ENCODE measurements around the gene MACO1.
"Not testable (repeated sequence)": the region's sequence is repeated elsewhere in the genome, so short reads cannot be mapped to it uniquely, and the experiment has no call there.

Gene MACO1

GRCh38 chr1:25503551-25504426 is 73.1 kb downstream of the MACO1 start:
- Mint-ChIP-seq H3K36me3 (peaks cover 12% of the 10 kb centered on the region), H3K27ac (no peak overlapping the region), H3K9me3 (no peaks in the 10 kb centered on the region), H3K27me3 (peaks cover 6% of the 10 kb centered on the region), H3K4me1 (peaks cover 4% of the 10 kb centered on the region), H3K4me3 (no peak overlapping the region)
- peak; percentile 91 for ATAC-seq (ENCODE audit: low read depth)
- DNase-seq (ENCODE audit: low spot score in 2 of 2) = peak; percentile 44 to 50

- DNase-seq (ENCODE audit: low spot score in 2 of 2) = no peak
- Mint-ChIP-seq H3K27me3 (peaks cover 6% of the 10 kb centered on the region), H3K36me3 (peaks cover 12% of the 10 kb centered on the region), H3K4me3 (no peak overlapping the region), H3K9me3 (no peaks in the 10 kb centered on the region), H3K27ac (no peak overlapping the region), H3K4me1 (peaks cover 4% of the 10 kb centered on the region)
- ATAC-seq (ENCODE audit: low read depth) = peak; percentile 42
These were observed 74.3 kb downstream of the MACO1 start for GRCh38 chr1:25504706-25505595.

GRCh38 chr1:25505656-25506385 is 75.1 kb downstream of the MACO1 start:
- DNase-seq (ENCODE audit: low spot score in 2 of 2) = no peak
- Mint-ChIP-seq H3K4me3 (no peak overlapping the region), H3K27ac (no peak overlapping the region)

GRCh38 chr1:25506566-25507463 is 76.1 kb downstream of the MACO1 start:
- not testable (repeated sequence) for H3K36me3 Mint-ChIP-seq; H3K9me3 Mint-ChIP-seq; H3K27me3 Mint-ChIP-seq; DNase-seq (ENCODE audit: low spot score in 2 of 2); ATAC-seq (ENCODE audit: low read depth); H3K4me3 Mint-ChIP-seq; H3K27ac Mint-ChIP-seq; H3K4me1 Mint-ChIP-seq

More at GRCh38 chr1:25505656-25506385, 75.1 kb downstream of the MACO1 start:
- Mint-ChIP-seq H3K9me3 (no peaks in the 10 kb centered on the region), H3K36me3 (peaks cover 4% of the 10 kb centered on the region), H3K4me1 (peaks cover 4% of the 10 kb centered on the region), H3K27me3 (peaks cover 6% of the 10 kb centered on the region)
- peak; percentile 26 for ATAC-seq (ENCODE audit: low read depth)

- Mint-ChIP-seq H3K4me1 (no peaks in the 10 kb centered on the region), H3K4me3 (no peak overlapping the region), H3K36me3 (no peaks in the 10 kb centered on the region), H3K9me3 (no peaks in the 10 kb centered on the region), H3K27me3 (no peaks in the 10 kb centered on the region), H3K27ac (no peak overlapping the region)
- DNase-seq (ENCODE audit: low spot score in 2 of 2) = no peak
- no peak for ATAC-seq (ENCODE audit: low read depth)
These were observed 83.0 kb downstream of the MACO1 start for GRCh38 chr1:25513666-25514065.

- H3K27ac Mint-ChIP-seq = no peak overlapping the region
- H3K27me3 Mint-ChIP-seq = peaks cover 2% of the 10 kb centered on the region
- DNase-seq (ENCODE audit: low spot score in 2 of 2) (no peak), ATAC-seq (ENCODE audit: low read depth) (no peak)
- H3K4me1 Mint-ChIP-seq = no peaks in the 10 kb centered on the region
- no peak overlapping the region for H3K4me3 Mint-ChIP-seq
- H3K36me3 Mint-ChIP-seq = no peaks in the 10 kb centered on the region
- H3K9me3 Mint-ChIP-seq = no peaks in the 10 kb centered on the region
These were observed 84.3 kb downstream of the MACO1 start for GRCh38 chr1:25515033-25515432.

GRCh38 chr1:25516686-25517085 is 86.0 kb downstream of the MACO1 start:
- Mint-ChIP-seq H3K36me3 (no peaks in the 10 kb centered on the region), H3K4me3 (no peak overlapping the region), H3K4me1 (peaks cover 2% of the 10 kb centered on the region), H3K27me3 (peaks cover 2% of the 10 kb centered on the region), H3K9me3 (no peaks in the 10 kb centered on the region), H3K27ac (no peak overlapping the region)
- no peak for ATAC-seq (ENCODE audit: low read depth)
- DNase-seq (ENCODE audit: low spot score in 2 of 2) = no peak

GRCh38 chr1:25517476-25518394 is 87.0 kb downstream of the MACO1 start:
- Mint-ChIP-seq H3K4me1 (peaks cover 6% of the 10 kb centered on the region), H3K36me3 (no peaks in the 10 kb centered on the region), H3K4me3 (no peak overlapping the region), H3K9me3 (no peaks in the 10 kb centered on the region), H3K27ac (no peak overlapping the region), H3K27me3 (peaks cover 2% of the 10 kb centered on the region)
- ATAC-seq (ENCODE audit: low read depth) (no peak), DNase-seq (ENCODE audit: low spot score in 2 of 2) (no peak)

GRCh38 chr1:25519624-25520023 is 88.9 kb downstream of the MACO1 start:
- H3K27me3 Mint-ChIP-seq = peaks cover 2% of the 10 kb centered on the region
- no peak overlapping the region for H3K4me3 Mint-ChIP-seq
- no peaks in the 10 kb centered on the region for H3K36me3 Mint-ChIP-seq
- DNase-seq (ENCODE audit: low spot score in 2 of 2) = no peak
- no peaks in the 10 kb centered on the region for H3K9me3 Mint-ChIP-seq
- ATAC-seq (ENCODE audit: low read depth) = no peak
- peaks cover 6% of the 10 kb centered on the region for H3K4me1 Mint-ChIP-seq
- no peak overlapping the region for H3K27ac Mint-ChIP-seq

- peak; percentile 53 for ATAC-seq (ENCODE audit: low read depth)
These were observed 89.9 kb downstream of the MACO1 start for GRCh38 chr1:25520446-25521061.

GRCh38 chr1:25522031-25522655 is 91.4 kb downstream of the MACO1 start:
- peak; percentile 50 for ATAC-seq (ENCODE audit: low read depth)
- DNase-seq (ENCODE audit: low spot score in 2 of 2) = no peak
- H3K4me1 Mint-ChIP-seq = peaks cover 6% of the 10 kb centered on the region
- H3K36me3 Mint-ChIP-seq = no peaks in the 10 kb centered on the region
- H3K27me3 Mint-ChIP-seq = peaks cover 6% of the 10 kb centered on the region
- H3K4me3 Mint-ChIP-seq = no peak overlapping the region
- peaks cover 3% of the 10 kb centered on the region for H3K9me3 Mint-ChIP-seq
- H3K27ac Mint-ChIP-seq = peak overlapping the region; percentile 51

More at GRCh38 chr1:25520446-25521061, 89.9 kb downstream of the MACO1 start:
- H3K4me3 Mint-ChIP-seq = no peak overlapping the region
- peak; percentile 45 to 54 for DNase-seq (ENCODE audit: low spot score in 2 of 2)
- peaks cover 2% of the 10 kb centered on the region for H3K9me3 Mint-ChIP-seq
- peaks cover 5% of the 10 kb centered on the region for H3K27me3 Mint-ChIP-seq
- H3K27ac Mint-ChIP-seq = no peak overlapping the region
- H3K36me3 Mint-ChIP-seq = no peaks in the 10 kb centered on the region
- H3K4me1 Mint-ChIP-seq = peaks cover 6% of the 10 kb centered on the region

Measured in memory B cell (primary cell).